ENCODE measurements around the gene SLC17A7.

The SLC17A7 gene

GRCh38 chr19:49382639-49383038 is 58.7 kb downstream of the SLC17A7 start:
- no peaks in the 10 kb centered on the region for H3K27me3 Mint-ChIP-seq
- H3K36me3 Mint-ChIP-seq (ENCODE audit: low read depth) = no peaks in the 10 kb centered on the region
- H3K27ac Mint-ChIP-seq = no peak overlapping the region
- peaks cover 3% of the 10 kb centered on the region for H3K4me1 Mint-ChIP-seq (ENCODE audit: low read depth)
- no peak overlapping the region for H3K4me3 Mint-ChIP-seq
- H3K9me3 Mint-ChIP-seq = no peaks in the 10 kb centered on the region
- DNase-seq = no peak

- Mint-ChIP-seq H3K36me3 (ENCODE audit: low read depth) (no peaks in the 10 kb centered on the region), H3K4me3 (no peak overlapping the region), H3K9me3 (no peaks in the 10 kb centered on the region)
Observed at GRCh38 chr19:49380391-49380790, 60.9 kb downstream of the SLC17A7 start.

More at GRCh38 chr19:49380391-49380790, 60.9 kb downstream of the SLC17A7 start:
- no peak overlapping the region for H3K27ac Mint-ChIP-seq
- no peaks in the 10 kb centered on the region for H3K4me1 Mint-ChIP-seq (ENCODE audit: low read depth)
- DNase-seq = no peak
- H3K27me3 Mint-ChIP-seq = no peaks in the 10 kb centered on the region
